SJSA1 (cell line): ENCODE measurements around the gene WBP2NL. TPM values are rescaled to one million over a fixed set of nuclear protein-coding genes. Genes with fewer than 3 reads are reported as not detected.
"Not testable (repeated sequence)": the region's sequence is repeated elsewhere in the genome, so short reads cannot be mapped to it uniquely, and the experiment has no call there.

Experiments used
- DNase-seq, 2 experiments: peaks; one replicate each; pipeline ENCODE4 v3.0.0-alpha.2; 2015 to 2020; ENCODE audit warnings: low spot score in 2 of 2, low read depth in 1 of 2
- H3K27ac ChIP-seq: fragments of 250-450 bp; sonication (Bioruptor Pico); 2 replicates; pipeline ENCODE4 v1.5.1; 2020; ENCODE audit warnings: mild to moderate bottlenecking, moderate library complexity
- H3K27me3 ChIP-seq: fragments of 250-450 bp; sonication (Bioruptor Pico); replicated peaks from 2 replicates; pipeline ENCODE4 v1.5.1; 2020; ENCODE audit warnings: mild to moderate bottlenecking, moderate library complexity
- H3K36me3 ChIP-seq: fragments of 250-450 bp; sonication (Bioruptor Pico); 2 replicates; pipeline ENCODE4 v1.5.1; 2020; ENCODE audit warnings: mild to moderate bottlenecking
- H3K4me1 ChIP-seq: fragments of 250-450 bp; sonication (Bioruptor Pico); replicated peaks from 2 replicates; pipeline ENCODE4 v1.6.1; 2021; ENCODE audit warnings: mild to moderate bottlenecking
- H3K4me3 ChIP-seq: fragments of 250-450 bp; sonication (Bioruptor Pico); 2 replicates; pipeline ENCODE4 v1.5.1; 2020; ENCODE audit warnings: mild to moderate bottlenecking
- H3K9me3 ChIP-seq: fragments of 250-450 bp; sonication (Bioruptor Pico); replicated peaks from 2 replicates; pipeline ENCODE4 v1.5.1; 2020; ENCODE audit warnings: mild to moderate bottlenecking
- total RNA-seq: library from RNA; depleted of rRNA; stranded (reverse); fragments of >200 nt; shearing (Covaris generic); gene quantifications from 2 replicates; pipeline ENCODE4 v1.2.3, GENCODE V29; 2014; rRNA removed

The WBP2NL gene, protein sequence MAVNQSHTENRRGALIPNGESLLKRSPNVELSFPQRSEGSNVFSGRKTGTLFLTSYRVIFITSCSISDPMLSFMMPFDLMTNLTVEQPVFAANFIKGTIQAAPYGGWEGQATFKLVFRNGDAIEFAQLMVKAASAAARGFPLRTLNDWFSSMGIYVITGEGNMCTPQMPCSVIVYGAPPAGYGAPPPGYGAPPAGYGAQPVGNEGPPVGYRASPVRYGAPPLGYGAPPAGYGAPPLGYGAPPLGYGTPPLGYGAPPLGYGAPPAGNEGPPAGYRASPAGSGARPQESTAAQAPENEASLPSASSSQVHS
- total RNA-seq: not detected in 2 replicates

DNA sequence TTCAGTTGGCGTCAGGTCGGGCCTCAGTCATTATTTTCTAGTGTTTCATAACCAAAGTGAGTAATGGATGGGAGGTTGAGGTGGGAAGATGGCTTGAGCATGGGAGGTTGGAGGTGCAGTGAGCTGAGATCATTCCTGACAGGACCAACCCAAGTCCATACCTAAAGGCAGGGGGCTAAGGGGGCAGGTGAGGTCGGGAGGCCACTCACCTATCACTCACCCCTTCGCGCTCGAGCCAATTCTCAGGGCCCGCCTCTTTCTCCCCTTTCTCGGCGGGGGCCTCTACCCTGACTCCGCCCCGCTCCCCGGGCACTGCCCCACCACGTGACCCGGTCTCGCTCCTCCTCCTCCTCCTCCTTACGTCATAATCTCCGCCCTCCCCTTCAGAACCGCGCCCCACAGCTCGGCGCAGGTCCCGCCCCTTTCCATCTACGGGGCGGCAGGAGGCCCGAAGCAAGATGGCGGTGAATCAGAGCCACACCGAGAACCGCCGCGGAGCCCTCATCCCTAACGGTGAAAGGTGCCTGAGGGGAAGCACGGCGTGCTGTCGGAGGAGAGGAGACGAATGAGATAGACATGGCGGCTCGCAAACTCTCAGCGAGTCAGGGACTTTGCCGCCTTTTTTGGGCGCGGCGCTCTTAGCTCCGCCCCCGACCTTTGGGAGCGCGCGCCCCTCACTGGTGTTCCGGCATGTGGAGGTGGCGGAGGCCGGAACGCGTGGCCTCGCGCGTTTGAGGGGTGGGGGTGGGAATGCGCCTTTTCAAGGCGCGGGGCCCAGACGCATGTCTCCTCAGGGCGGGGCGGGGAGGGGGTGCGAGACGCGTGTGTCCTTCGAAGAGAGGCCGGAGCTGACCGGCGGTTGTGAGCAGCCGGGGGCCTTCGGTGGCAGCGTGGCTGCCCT, at the start of gene WBP2NL:
WBP2NL (plus strand) TSS at position 428 of the 901 bp plus-strand sequence; CDS start at position 459, 31 bp downstream.
- Histone ChIP-seq H3K4me3 (no peak within 1 kb of the TSS), H3K36me3 (no peaks in the 10 kb centered on the region), H3K27ac (no peak within 1 kb of the TSS), H3K27me3 (0 out of 2 replicates have a peak, but pooled peaks cover 18% of the 10 kb centered on the region), H3K9me3 (no peaks in the 10 kb centered on the region), H3K4me1 (no peaks in the 10 kb centered on the region)
- DNase-seq: no peak

DNA sequence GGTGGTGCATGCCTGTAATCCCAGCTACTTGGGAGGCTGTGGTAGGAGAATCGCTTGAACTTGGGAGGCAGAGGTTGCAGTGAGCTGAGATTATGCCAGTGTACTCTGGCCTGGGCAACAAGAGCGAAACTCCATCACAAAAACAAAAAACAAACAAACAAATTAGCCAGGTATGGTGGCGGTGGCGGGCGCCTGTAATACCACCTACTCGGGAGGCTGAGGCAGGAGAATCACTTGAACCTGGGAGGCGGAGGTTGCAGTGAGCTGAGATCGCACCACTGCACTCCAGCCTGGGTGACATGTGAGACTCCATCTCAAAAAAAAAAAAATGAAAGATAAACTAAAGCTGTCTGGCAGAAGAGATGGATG, 49.7 kb upstream of the WBP2NL start:
- Histone ChIP-seq H3K4me1 (peaks cover 18% of the 10 kb centered on the region), H3K36me3 (peaks cover 25% of the 10 kb centered on the region)
- H3K4me3 ChIP-seq, H3K9me3 ChIP-seq, H3K27ac ChIP-seq, DNase-seq, H3K27me3 ChIP-seq: not testable (repeated sequence)

DNA sequence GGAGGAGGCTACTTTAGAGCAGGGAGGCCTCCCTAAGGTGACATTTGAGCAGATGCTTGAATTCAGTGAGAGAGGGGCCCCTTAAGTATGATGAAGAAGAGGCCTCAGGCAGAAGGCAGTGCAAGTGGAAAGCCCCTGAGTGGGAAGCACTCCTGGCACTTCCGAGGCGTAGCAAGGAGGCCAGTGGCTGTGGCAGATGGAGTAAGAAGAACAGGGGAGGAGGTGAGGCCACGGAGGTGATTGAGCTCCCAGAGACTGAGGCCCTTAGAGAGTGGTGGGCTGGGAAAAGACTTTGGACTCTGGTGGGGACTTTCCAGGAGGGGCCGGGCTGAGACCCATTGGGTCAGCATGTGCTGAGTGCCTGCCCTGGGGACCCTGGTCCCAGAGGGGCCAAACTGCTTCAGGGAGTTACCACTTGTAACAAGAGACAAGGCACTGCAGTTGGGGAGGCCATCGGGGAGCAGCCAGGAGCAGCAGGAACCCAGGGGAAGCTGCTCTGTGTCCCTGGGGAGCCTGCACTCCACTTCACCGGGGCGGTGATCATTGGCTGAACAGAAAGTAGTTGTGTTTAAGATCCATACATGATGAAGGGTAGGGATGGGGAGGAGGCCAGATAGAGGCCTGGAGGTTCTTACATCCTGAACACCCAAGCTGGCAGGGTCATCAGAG, 49.2 kb upstream of the WBP2NL start:
- Histone ChIP-seq H3K36me3 (peaks cover 20% of the 10 kb centered on the region), H3K4me1 (peaks cover 16% of the 10 kb centered on the region), H3K27ac (no peak overlapping the region), H3K9me3 (no peaks in the 10 kb centered on the region), H3K27me3 (no peaks in the 10 kb centered on the region), H3K4me3 (no peak overlapping the region)
- no peak for DNase-seq

DNA sequence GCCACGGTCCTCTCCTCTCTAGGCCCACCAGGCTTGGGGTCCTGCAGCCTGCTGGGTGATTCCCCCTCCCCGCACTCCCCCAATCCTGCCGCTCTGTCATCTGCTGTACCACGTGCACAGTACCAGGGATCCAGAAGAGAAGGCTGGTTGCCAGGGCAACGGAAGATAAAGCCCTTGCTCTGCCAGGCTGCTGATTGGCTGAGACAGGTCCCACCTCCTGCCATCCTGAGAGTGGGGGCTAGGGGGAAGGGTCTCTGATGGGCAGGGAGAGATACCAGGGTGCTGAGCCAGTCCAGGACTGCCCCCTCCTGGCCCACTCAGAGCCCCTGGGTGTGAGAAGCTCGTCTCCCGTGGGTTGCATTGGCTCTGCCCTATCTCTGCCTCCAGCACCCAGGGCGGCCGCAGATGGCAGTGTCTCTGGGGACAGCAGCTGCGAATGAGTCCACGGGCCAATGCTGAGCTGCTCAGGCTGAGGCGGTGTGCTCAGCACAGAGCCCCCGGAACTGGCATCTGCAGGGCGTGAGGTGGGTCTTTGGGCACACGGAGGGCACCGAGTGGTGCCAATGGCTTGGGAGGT, 46.6 kb upstream of the WBP2NL start, which contains the start of gene SMIM45:
SMIM45 (plus strand) TSS at position 253 of the 577 bp plus-strand sequence.
- no peak for DNase-seq
- H3K27me3 ChIP-seq: no peaks in the 10 kb centered on the region
- H3K4me1 ChIP-seq: peaks cover 4% of the 10 kb centered on the region; the same call in 1 of the 2 replicates
- no peak within 1 kb of the TSS for H3K4me3 ChIP-seq
- no peak within 1 kb of the TSS for H3K27ac ChIP-seq
- H3K36me3 ChIP-seq: no peaks in the 10 kb centered on the region
- H3K9me3 ChIP-seq: no peaks in the 10 kb centered on the region

DNA sequence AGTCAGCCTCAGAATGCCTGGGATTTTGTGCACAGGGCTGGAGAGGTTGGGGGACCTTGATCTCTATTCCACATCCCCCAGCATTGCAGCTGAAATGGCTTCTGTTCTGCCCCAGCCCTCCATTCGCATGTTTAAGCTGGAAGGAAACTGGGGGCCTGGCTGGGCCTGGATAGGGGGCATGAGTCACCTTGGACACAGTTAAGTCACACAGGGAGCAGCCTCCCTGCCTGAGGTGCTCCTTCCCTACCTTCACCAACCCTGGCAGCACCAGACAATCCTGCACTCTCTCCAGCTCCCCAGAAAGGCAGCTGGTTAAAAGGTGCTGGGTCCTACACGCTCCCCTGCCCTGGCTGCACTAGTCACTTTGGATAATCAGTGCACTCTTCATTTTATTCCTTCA, 45.9 kb upstream of the WBP2NL start:
- no peaks in the 10 kb centered on the region for H3K27me3 ChIP-seq
- no peak for DNase-seq
- no peak overlapping the region for H3K4me3 ChIP-seq
- H3K9me3 ChIP-seq: no peaks in the 10 kb centered on the region
- no peaks in the 10 kb centered on the region for H3K4me1 ChIP-seq
- H3K27ac ChIP-seq: no peak overlapping the region
- no peaks in the 10 kb centered on the region for H3K36me3 ChIP-seq

DNA sequence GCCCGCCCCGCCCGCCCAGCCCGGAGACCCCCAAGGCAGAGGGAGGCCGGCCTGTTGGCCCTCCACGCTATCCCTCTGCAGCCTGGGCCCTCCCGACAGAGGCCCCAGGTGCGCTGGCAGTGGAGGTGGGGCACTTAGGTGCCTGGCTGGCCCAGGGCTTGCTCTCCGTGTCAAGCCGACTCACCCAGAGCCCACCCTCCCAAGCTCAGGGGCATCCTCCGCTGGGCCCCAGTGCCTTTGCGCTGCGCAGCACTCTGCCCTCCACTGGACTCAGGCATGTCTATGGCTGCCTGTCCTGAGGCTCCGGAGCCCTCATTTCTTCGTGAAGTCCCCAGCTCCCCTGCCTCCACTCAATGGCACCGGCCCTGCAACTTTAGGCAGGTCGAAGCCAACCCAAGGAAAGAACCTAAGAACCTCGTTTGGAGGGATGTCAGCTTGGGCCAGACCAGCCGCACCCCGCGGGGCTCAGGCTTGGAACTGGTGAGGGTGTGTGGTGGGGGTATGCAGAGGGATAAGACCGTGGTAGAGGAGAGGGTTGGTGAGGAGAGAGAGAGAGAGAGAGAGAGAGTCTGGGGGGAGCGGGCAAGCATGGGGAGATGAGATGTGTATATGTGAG, 40.5 kb upstream of the WBP2NL start:
- no peaks in the 10 kb centered on the region for H3K9me3 ChIP-seq
- H3K4me1 ChIP-seq: no peaks in the 10 kb centered on the region
- H3K27ac ChIP-seq: no peak overlapping the region
- no peaks in the 10 kb centered on the region for H3K27me3 ChIP-seq
- DNase-seq: no peak
- no peaks in the 10 kb centered on the region for H3K36me3 ChIP-seq
- no peak overlapping the region for H3K4me3 ChIP-seq

DNA sequence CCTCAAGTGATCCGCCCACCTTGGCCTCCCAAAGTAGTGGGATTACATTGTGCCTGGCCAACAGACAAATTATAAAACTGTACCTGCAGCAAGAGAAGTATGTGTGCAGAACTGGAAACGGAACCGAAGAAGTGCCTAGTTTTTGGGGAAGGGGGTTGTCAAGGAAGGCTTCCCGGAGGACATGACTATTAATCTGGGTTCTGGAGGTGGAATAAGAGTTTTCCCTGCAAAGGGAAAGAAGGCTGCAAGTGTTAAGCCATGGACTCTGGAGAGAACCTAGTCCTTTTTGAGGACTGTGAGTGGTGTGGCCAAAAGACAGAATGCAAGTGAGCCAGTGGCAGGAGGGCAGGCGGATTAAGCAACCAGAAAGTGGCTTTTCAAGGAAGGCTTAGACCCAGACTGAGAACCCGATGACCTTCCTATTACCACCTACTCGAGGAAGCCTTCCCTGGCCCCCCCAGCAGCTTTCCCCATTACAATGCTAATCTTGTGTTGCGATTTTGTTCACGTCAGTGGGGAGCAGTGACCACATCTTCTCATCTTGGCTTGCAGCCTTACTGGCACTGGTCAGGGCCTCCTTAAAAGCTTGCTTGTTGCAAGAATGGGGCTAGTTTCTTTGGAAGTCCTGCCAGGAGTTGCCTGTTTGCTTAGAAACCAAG, 35.0 kb upstream of the WBP2NL start:
- H3K27ac ChIP-seq: no peak overlapping the region
- H3K4me3 ChIP-seq: no peak overlapping the region
- H3K36me3 ChIP-seq: no peaks in the 10 kb centered on the region
- H3K9me3 ChIP-seq: no peaks in the 10 kb centered on the region
- H3K27me3 ChIP-seq: no peaks in the 10 kb centered on the region
- DNase-seq: no peak
- no peaks in the 10 kb centered on the region for H3K4me1 ChIP-seq

DNA sequence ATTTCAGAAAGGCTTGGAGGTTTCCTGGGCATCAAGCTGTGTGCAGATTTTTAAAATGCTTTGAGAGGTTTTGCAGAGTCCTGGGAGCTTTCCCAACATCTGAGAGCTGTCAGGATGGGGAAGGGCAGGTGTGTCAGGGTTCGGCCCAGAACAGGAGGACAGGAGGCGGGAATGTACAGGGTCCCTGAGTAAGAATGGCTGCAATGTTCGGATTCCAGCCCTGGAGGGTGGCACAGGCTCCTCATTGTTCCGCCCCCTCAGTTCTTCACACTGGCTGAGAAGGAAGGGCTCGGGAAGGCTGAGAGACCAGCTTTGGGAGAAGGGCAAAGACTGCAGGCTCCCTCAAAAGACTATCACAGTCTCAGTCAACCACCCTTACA, 34.5 kb upstream of the WBP2NL start:
- Histone ChIP-seq H3K9me3 (no peaks in the 10 kb centered on the region), H3K4me1 (no peaks in the 10 kb centered on the region), H3K4me3 (no peak overlapping the region), H3K27me3 (no peaks in the 10 kb centered on the region), H3K27ac (no peak overlapping the region), H3K36me3 (no peaks in the 10 kb centered on the region)
- DNase-seq: no peak

DNA sequence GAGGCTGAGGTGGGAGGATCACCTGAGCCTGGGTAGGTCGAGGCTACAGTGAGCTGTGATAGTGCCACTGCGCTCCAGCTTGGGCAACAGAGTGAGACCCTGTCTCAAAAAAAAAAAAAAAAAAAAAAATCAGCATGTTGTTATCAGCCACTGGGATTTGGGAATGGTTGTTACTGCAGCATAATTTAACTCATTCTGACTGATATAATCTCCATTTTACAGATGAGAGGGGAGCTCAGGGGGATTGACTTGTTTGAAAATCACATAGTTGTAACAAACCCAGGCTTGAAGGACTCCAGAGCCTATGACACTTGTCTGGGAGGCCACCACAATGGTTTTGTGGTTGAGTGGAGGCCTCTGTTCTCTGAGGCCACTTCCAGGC, 32.4 kb upstream of the WBP2NL start:
- no peak overlapping the region for H3K27ac ChIP-seq
- H3K4me3 ChIP-seq: no peak overlapping the region
- no peaks in the 10 kb centered on the region for H3K9me3 ChIP-seq
- H3K36me3 ChIP-seq: no peaks in the 10 kb centered on the region
- no peaks in the 10 kb centered on the region for H3K4me1 ChIP-seq
- H3K27me3 ChIP-seq: no peaks in the 10 kb centered on the region
- no peak for DNase-seq

DNA sequence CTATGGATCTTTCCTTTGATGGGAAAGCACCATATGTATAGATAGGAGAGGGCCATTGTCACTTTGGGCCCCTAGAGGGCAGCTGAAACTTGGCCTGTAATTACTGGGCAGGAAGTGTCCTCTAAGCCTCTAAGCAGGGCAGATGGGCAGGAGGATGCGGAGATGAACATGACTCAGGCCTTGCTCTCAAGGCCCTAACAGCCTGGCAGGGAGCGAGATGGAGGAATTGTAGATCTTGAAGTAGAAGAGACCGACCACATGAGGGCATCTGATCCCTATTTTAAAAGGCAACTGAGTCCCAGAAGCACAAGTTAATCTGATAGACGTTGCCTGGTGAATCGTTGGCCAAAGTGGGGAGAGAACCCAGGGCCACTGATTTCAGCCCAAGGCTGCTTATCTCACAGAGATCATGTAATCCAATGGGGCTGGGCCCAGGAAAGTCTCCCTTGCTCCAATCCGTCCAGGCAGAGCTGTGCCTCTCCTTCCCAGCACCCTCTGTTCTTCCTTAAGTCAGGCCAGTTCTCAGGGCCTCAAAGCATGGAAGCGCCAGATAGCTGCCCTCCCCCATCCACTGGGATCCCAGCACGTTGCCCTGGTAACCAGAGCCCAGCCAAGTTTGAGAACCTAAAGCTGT, 31.9 kb upstream of the WBP2NL start:
- H3K27ac ChIP-seq: no peak overlapping the region
- H3K27me3 ChIP-seq: 0 out of 2 replicates have a peak, but pooled peaks cover under 1% of the 10 kb centered on the region
- H3K4me3 ChIP-seq: no peak overlapping the region
- H3K36me3 ChIP-seq: no peaks in the 10 kb centered on the region
- H3K4me1 ChIP-seq: no peaks in the 10 kb centered on the region
- no peaks in the 10 kb centered on the region for H3K9me3 ChIP-seq
- DNase-seq: peak in 1 of 2 experiments; percentile 41

DNA sequence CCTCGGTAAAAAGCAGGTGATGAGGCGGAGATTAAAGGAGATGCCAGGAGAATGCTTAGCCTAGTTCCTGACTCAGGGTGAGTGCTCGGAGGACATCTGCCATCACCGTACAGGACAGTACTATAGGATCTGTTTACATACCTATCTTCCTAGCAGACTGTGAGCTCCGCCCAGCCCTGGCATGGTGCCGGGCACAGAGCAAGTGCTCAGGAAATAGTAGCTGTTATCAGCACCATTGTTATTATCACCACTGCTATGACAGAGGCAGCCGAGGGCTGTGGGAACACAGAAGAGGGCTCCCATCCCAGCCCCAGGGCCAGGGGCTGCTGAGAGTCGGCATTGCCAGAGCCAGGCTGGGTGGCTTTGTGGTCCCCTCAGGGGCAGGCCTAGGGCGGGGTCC, 30.0 kb upstream of the WBP2NL start:
- no peak for DNase-seq
- peaks cover 11% of the 10 kb centered on the region for H3K27me3 ChIP-seq
- no peak overlapping the region for H3K4me3 ChIP-seq
- no peaks in the 10 kb centered on the region for H3K36me3 ChIP-seq
- H3K4me1 ChIP-seq: no peaks in the 10 kb centered on the region
- H3K9me3 ChIP-seq: no peaks in the 10 kb centered on the region
- H3K27ac ChIP-seq: no peak overlapping the region

DNA sequence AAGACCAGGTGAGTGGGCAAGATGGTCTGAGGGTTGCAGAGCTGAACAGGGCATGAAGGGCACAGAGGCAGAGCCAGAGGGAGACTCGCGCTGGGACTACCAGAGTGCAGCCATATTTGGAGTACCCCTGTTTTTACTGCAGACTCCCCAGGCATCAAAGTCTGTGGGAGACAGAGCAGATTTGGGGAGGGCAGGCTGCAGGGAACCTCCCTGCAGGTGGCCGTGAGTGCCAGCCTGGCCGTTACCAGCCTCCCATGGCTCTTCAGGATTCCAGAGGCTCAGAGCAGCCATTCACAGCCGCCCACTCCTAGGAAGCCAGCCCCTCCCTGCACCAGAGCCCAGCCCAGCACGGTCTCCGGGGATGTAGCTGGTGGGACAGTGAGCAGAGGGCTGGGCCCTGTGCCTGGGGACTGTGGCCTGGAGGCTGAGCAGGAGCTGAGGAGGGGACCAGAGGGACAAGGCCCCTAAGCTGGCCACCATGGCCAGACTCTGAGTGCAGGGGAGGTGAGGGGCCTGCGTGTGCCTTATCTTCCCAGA, 29.4 kb upstream of the WBP2NL start, which contains the start of gene SEPTIN3:
SEPTIN3 (plus strand) TSS at position 334 of the 537 bp plus-strand sequence. CDS start 2,050 bp downstream, outside the sequence.
- no peaks in the 10 kb centered on the region for H3K9me3 ChIP-seq
- H3K36me3 ChIP-seq: no peaks in the 10 kb centered on the region
- no peak within 1 kb of the TSS for H3K27ac ChIP-seq
- peaks cover 15% of the 10 kb centered on the region for H3K27me3 ChIP-seq
- no peak for DNase-seq
- H3K4me1 ChIP-seq: no peaks in the 10 kb centered on the region
- H3K4me3 ChIP-seq: no peak within 1 kb of the TSS
